HG02943 (cell line): Measurements from ENCODE around the gene PODXL2.

Experiments used
- ATAC-seq: cut with Tn5 transposase; IDR thresholded peaks from one replicate; pipeline ENCODE4 v1.9.1; 2021; ENCODE audit warnings: mild to moderate bottlenecking, low read depth, moderate library complexity; ENCODE audit not compliant: unreplicated experiment

Gene PODXL2

GRCh38 chr3:127625821-127626220 lies 3.2 kb upstream of the PODXL2 start:
- no peak for ATAC-seq

- ATAC-seq = no peak
Measured at GRCh38 chr3:127628426-127628787, 578 bp upstream of the PODXL2 start.

- ATAC-seq = no peak
Measured at GRCh38 chr3:127629467-127630403, 750 bp downstream of the PODXL2 start.

GRCh38 chr3:127630811-127631714 lies 2.1 kb downstream of the PODXL2 start:
- ATAC-seq = no peak

GRCh38 chr3:127632035-127632820 lies 3.2 kb downstream of the PODXL2 start:
- no peak for ATAC-seq

- ATAC-seq = no peak
Measured at GRCh38 chr3:127634653-127635052, 5.7 kb downstream of the PODXL2 start.

GRCh38 chr3:127637546-127637945 lies 8.6 kb downstream of the PODXL2 start:
- no peak for ATAC-seq

GRCh38 chr3:127637971-127638370 lies 9.0 kb downstream of the PODXL2 start:
- no peak for ATAC-seq

- no peak for ATAC-seq
Measured at GRCh38 chr3:127639173-127640041, 10.4 kb downstream of the PODXL2 start.

- no peak for ATAC-seq
Measured at GRCh38 chr3:127640042-127640355, 11.0 kb downstream of the PODXL2 start.

- ATAC-seq = no peak
Measured at GRCh38 chr3:127644641-127645370, 15.8 kb downstream of the PODXL2 start.

- no peak for ATAC-seq
Measured at GRCh38 chr3:127645371-127646015, 16.5 kb downstream of the PODXL2 start.

GRCh38 chr3:127646501-127647046 lies 17.6 kb downstream of the PODXL2 start:
- ATAC-seq = no peak

GRCh38 chr3:127647166-127647844 lies 18.3 kb downstream of the PODXL2 start:
- no peak for ATAC-seq

GRCh38 chr3:127647845-127648204 lies 18.8 kb downstream of the PODXL2 start:
- no peak for ATAC-seq

GRCh38 chr3:127650236-127650635 lies 21.3 kb downstream of the PODXL2 start:
- no peak for ATAC-seq

GRCh38 chr3:127651516-127652172 lies 22.7 kb downstream of the PODXL2 start:
- no peak for ATAC-seq
